ENCODE measurements around the gene FLYWCH2.

- TF ChIP-seq EZH2phosphoT487 (conservative IDR thresholded peaks at IDR 0.05; ENCODE audit: low read length) (no peak), CTCF (IDR thresholded peaks at IDR 0.05; ENCODE audit: insufficient read depth, low read length, poor library complexity, severe bottlenecking) (no peak)
These were observed 29.4 kb upstream of the FLYWCH2 start for GRCh38 chr16:2853531-2854073.
